Mesangial cell (primary cell): ENCODE measurements around the gene ZNF430. TPM values are rescaled to one million over a fixed set of nuclear protein-coding genes. Genes with fewer than 3 reads are reported as not detected.

Experiments used
- total RNA-seq: library from RNA; depleted of rRNA; stranded (reverse); fragments of >200 nt; gene quantifications from 2 replicates; pipeline ENCODE4 v1.2.3, GENCODE V29; 2015

Gene ZNF430
- total RNA-seq, result 3.4 and 4.3 TPM in 2 replicates

DNA sequence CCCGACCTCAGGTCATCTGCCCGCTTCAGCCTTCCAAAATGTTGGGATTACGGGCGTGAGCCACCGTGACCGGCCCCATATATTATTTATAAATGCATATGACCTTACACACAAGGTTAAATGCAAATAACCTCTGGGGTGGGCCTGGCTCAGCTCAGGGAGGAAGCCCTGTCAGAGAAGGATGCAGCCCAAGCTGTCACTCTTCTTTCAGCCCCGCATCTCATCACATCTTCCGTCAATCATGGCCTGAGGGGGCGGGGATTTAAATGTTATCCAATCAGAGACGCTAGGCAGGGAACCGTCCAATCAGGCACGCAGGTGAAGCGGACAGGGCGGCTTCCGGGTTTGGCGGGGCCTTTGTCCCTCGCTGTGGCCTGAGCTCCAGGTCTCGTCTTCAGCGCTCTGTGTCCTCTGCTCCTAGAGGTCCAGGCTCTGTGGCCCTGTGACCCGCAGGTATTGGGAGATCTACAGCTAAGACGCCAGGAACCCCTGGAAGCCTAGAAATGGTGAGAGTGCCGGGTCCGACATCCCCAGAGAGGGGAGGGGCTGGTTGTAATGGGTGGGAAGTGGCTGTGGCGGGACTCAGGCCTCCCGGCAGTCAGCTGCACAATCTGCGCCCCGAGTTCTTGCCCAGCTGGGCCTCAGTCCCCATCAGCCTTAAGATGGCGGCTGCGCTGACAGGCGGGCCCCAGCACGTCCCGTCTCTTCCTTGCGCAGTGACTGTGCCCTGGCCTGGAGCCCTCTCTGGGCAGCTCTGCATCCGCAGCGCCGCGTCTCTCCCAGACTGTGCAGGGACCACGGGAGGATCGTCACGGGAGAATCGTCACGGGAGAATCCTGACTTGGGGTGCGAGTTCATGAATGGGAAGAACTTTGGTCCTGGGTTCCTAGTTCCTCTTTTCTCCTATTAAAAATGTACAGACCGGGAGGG, at the start of gene ZNF430:
Gene ZNF430 (plus strand): TSS at position 360 of the 930 bp plus-strand sequence. CDS start 144 bp downstream, at position 504.

GRCh38 chr19:21082011-21082975, 61.8 kb downstream of the ZNF430 start, which contains the start of gene ZNF714:
Gene ZNF714 (plus strand): TSS chr19:21082203. CDS start chr19:21098269, 16,066 bp downstream.

Other genes starting within 250 kb of the ZNF430 start
- 0.51 and 3.1 TPM in 2 replicates for gene ZNF66, start 244.4 kb upstream of the ZNF430 start, total RNA-seq
- 2.7 and 8.0 TPM in 2 replicates for gene ZNF85, start 97.4 kb upstream of the ZNF430 start, total RNA-seq
- gene ZNF714, start 61.5 kb downstream of the ZNF430 start, total RNA-seq, result 3.0 and 7.0 TPM in 2 replicates
- gene ZNF431, start 121.4 kb downstream of the ZNF430 start, total RNA-seq, result 2.5 and 2.8 TPM in 2 replicates